ENCODE results near the gene ALDOA. TPM values are rescaled to one million over a fixed set of nuclear protein-coding genes. Genes with fewer than 3 reads are reported as not detected.

Gene ALDOA
- total RNA-seq, 4 donors from 2014 or later: 175 to 905 (median 489) TPM

- Histone ChIP-seq H3K9me3 (no peaks in the 10 kb centered on the region), H3K27me3 (no peaks in the 10 kb centered on the region), H3K4me3 (no peak overlapping the region), H3K4me1 (no peaks in the 10 kb centered on the region), H3K27ac (no peak overlapping the region), H3K36me3 (no peaks in the 10 kb centered on the region)
- no peak for TF ChIP-seq POLR2A (IDR thresholded peaks at IDR 0.05)
- TF ChIP-seq CTCF (IDR thresholded peaks at IDR 0.05): no peak
- no peak for DNase-seq
- intact Hi-C loops (cut with DNase I; ENCODE audit: low total_unique reads): no loop called here
Measured at GRCh38 chr16:30104090-30104489, 38.5 kb downstream of the ALDOA start.

GRCh38 chr16:30104492-30104891 lies 38.9 kb downstream of the ALDOA start:
- H3K27me3 ChIP-seq: no peaks in the 10 kb centered on the region
- H3K27ac ChIP-seq: no peak overlapping the region
- H3K9me3 ChIP-seq: no peaks in the 10 kb centered on the region
- intact Hi-C loops (cut with DNase I; ENCODE audit: low total_unique reads): no loop called here
- H3K4me3 ChIP-seq: no peak overlapping the region
- DNase-seq: no peak
- TF ChIP-seq POLR2A (IDR thresholded peaks at IDR 0.05) (no peak), CTCF (IDR thresholded peaks at IDR 0.05) (no peak)
- no peaks in the 10 kb centered on the region for H3K4me1 ChIP-seq
- no peaks in the 10 kb centered on the region for H3K36me3 ChIP-seq

GRCh38 chr16:30108059-30108850 lies 42.7 kb downstream of the ALDOA start:
- Histone ChIP-seq H3K27ac (no peak overlapping the region), H3K4me3 (no peak overlapping the region), H3K27me3 (no peaks in the 10 kb centered on the region), H3K4me1 (no peaks in the 10 kb centered on the region), H3K9me3 (no peaks in the 10 kb centered on the region), H3K36me3 (no peaks in the 10 kb centered on the region)
- no peak for DNase-seq
- TF ChIP-seq POLR2A (IDR thresholded peaks at IDR 0.05): no peak
- intact Hi-C loops (cut with DNase I; ENCODE audit: low total_unique reads): no loop called here

GRCh38 chr16:30110661-30111060 lies 45.1 kb downstream of the ALDOA start:
- no peak for DNase-seq
- H3K4me1 ChIP-seq: no peaks in the 10 kb centered on the region
- no peak overlapping the region for H3K4me3 ChIP-seq
- no peak overlapping the region for H3K27ac ChIP-seq
- intact Hi-C loops (cut with DNase I; ENCODE audit: low total_unique reads): no loop called here
- H3K9me3 ChIP-seq: no peaks in the 10 kb centered on the region
- H3K27me3 ChIP-seq: no peaks in the 10 kb centered on the region
- H3K36me3 ChIP-seq: no peaks in the 10 kb centered on the region
- no peak for TF ChIP-seq CTCF (IDR thresholded peaks at IDR 0.05)
- no peak for TF ChIP-seq POLR2A (IDR thresholded peaks at IDR 0.05)

GRCh38 chr16:30112197-30113030 lies 46.9 kb downstream of the ALDOA start:
- H3K27me3 ChIP-seq: no peaks in the 10 kb centered on the region
- no peak overlapping the region for H3K27ac ChIP-seq
- TF ChIP-seq POLR2A (IDR thresholded peaks at IDR 0.05) (no peak), CTCF (IDR thresholded peaks at IDR 0.05) (peak; percentile 52 to 69 (median 58))
- H3K36me3 ChIP-seq: no peaks in the 10 kb centered on the region
- no peaks in the 10 kb centered on the region for H3K4me1 ChIP-seq
- H3K4me3 ChIP-seq: no peak overlapping the region
- intact Hi-C loops (cut with DNase I; ENCODE audit: low total_unique reads): no loop called here
- no peaks in the 10 kb centered on the region for H3K9me3 ChIP-seq
- DNase-seq: peak; percentile 61 to 69

Measured in uterus (tissue), 4 donors.